ENCODE results near the gene TTC12.
A peak's percentile ranks its signal among the peaks of the same experiment; 100 is the strongest.

DNA sequence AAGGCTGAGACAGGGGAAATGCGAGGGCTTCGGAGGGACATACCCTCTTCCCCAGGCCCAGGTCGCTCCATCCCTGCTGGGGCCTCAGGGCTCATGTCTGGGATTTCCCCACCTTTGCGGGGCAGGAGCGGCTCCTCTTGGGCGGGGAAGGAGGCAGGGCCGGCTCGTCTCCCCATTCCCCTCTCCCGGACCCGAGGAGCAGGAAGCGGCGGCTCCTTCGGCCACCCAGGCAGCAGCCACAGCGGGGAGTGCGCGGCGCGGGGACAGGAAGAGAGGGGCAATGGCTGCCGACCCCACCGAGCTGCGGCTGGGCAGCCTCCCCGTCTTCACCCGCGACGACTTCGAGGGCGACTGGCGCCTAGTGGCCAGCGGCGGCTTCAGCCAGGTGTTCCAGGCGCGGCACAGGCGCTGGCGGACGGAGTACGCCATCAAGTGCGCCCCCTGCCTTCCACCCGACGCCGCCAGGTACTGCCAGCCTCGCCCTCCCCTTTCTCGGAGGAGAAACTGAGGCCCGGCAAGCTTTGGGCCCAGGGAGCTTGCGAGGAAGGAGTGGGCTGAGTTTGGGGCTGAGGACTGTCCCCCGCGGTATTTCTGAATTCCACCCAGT is 73.3 kb downstream of the TTC12 start, which contains the start of gene ANKK1:
- no peak for TF ChIP-seq POLR2A (IDR thresholded peaks at IDR 0.05)
- TF ChIP-seq, protein P1, sequence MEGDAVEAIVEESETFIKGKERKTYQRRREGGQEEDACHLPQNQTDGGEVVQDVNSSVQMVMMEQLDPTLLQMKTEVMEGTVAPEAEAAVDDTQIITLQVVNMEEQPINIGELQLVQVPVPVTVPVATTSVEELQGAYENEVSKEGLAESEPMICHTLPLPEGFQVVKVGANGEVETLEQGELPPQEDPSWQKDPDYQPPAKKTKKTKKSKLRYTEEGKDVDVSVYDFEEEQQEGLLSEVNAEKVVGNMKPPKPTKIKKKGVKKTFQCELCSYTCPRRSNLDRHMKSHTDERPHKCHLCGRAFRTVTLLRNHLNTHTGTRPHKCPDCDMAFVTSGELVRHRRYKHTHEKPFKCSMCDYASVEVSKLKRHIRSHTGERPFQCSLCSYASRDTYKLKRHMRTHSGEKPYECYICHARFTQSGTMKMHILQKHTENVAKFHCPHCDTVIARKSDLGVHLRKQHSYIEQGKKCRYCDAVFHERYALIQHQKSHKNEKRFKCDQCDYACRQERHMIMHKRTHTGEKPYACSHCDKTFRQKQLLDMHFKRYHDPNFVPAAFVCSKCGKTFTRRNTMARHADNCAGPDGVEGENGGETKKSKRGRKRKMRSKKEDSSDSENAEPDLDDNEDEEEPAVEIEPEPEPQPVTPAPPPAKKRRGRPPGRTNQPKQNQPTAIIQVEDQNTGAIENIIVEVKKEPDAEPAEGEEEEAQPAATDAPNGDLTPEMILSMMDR (IDR thresholded peaks at IDR 0.05) = peak in 1 of 3 experiments; percentile 25
